DOHH2 (cell line): ENCODE data around the gene AGAP3.

ENCODE experiments used
- H3F3A ChIP-seq: fragments of 200-600 bp; sonication (generic), shearing (Covaris generic); 2 replicates; pipeline ENCODE4 v1.6.0; 2016; ENCODE audit warnings: antibody characterized with exemption, mild to moderate bottlenecking; ENCODE audit not compliant: control insufficient read depth, insufficient read depth
- H3K27ac ChIP-seq: fragments of 200-600 bp; sonication (generic); 2 replicates; pipeline ENCODE4 v1.5.1; 2014; ENCODE audit warnings: low read depth, mild to moderate bottlenecking, low read length, moderate library complexity
- H3K27me3 ChIP-seq: fragments of 200-600 bp; sonication (generic); 2 replicates; pipeline ENCODE4 v1.6.1; 2014; ENCODE audit warnings: mild to moderate bottlenecking, low read length, mixed read lengths; ENCODE audit not compliant: control insufficient read depth
- H3K36me3 ChIP-seq: fragments of 200-600 bp; sonication (generic); 2 replicates; pipeline ENCODE4 v1.6.1; 2014; ENCODE audit warnings: mild to moderate bottlenecking, low read length, moderate library complexity, mixed read lengths; ENCODE audit not compliant: control insufficient read depth
- H3K4me1 ChIP-seq: fragments of 200-600 bp; sonication (generic); 2 replicates; pipeline ENCODE4 v1.6.1; 2014; ENCODE audit warnings: mild to moderate bottlenecking, low read length, mixed read lengths; ENCODE audit not compliant: control insufficient read depth
- H3K4me2 ChIP-seq: fragments of 200-600 bp; sonication (generic); 2 replicates; pipeline ENCODE4 v1.6.0; 2014; ENCODE audit warnings: mild to moderate bottlenecking, low read length, moderate library complexity
- H3K4me3 ChIP-seq: fragments of 200-600 bp; sonication (generic); 2 replicates; pipeline ENCODE4 v1.5.1; 2014; ENCODE audit warnings: mild to moderate bottlenecking, low read length, mixed read lengths
- H3K79me2 ChIP-seq: fragments of 200-600 bp; sonication (generic); 2 replicates; pipeline ENCODE4 v1.6.1; 2014; ENCODE audit warnings: mild to moderate bottlenecking, low read length, mixed read lengths; ENCODE audit not compliant: control insufficient read depth
- H3K9me2 ChIP-seq: fragments of 200-600 bp; sonication (generic); replicated peaks from 2 replicates; pipeline ENCODE4 v1.6.1; 2014; ENCODE audit warnings: mild to moderate bottlenecking, low read length, mixed read lengths; ENCODE audit not compliant: control insufficient read depth
- H3K9me3 ChIP-seq: fragments of 200-600 bp; sonication (generic); 2 replicates; pipeline ENCODE4 v1.6.1; 2014; ENCODE audit warnings: antibody characterized with exemption, low read length, mixed read lengths; ENCODE audit not compliant: control insufficient read depth, insufficient read depth
- H4K20me1 ChIP-seq: fragments of 200-600 bp; sonication (generic); 2 replicates; pipeline ENCODE4 v1.6.0; 2014; ENCODE audit warnings: low read depth, mild to moderate bottlenecking, antibody characterized with exemption, low read length, moderate library complexity; ENCODE audit not compliant: control insufficient read depth, insufficient read depth
- EZH2phosphoT487 ChIP-seq: fragments of 200-600 bp; sonication (generic); IDR thresholded peaks from 2 replicates; pipeline ENCODE4 v1.6.1; 2017; ENCODE audit warnings: borderline replicate concordance, mild to moderate bottlenecking, antibody characterized with exemption, low read length, moderate library complexity, mixed read lengths
- TF ChIP-seq, protein P1 (sequence below): fragments of 200-600 bp; sonication (generic); IDR thresholded peaks from one replicate; pipeline ENCODE4 v1.5.1; 2014; ENCODE audit warnings: antibody characterized with exemption, mild to moderate bottlenecking, low read depth, low read length; ENCODE audit not compliant: poor library complexity, severe bottlenecking

AGAP3 gene

GRCh38 chr7:151103973-151104372 is 17.7 kb downstream of the AGAP3 start:
- Histone ChIP-seq H3K4me2 (no peak overlapping the region), H3K79me2 (no peaks in the 10 kb centered on the region), H3K4me1 (no peaks in the 10 kb centered on the region), H3K27ac (no peak overlapping the region), H3K9me3 (no peaks in the 10 kb centered on the region), H3K9me2 (no peaks in the 10 kb centered on the region), H3K27me3 (peaks cover 22% of the 10 kb centered on the region), H3K36me3 (no peaks in the 10 kb centered on the region), H4K20me1 (0 out of 2 replicates have a peak, but pooled peaks cover 6% of the 10 kb centered on the region), H3F3A (no peaks in the 10 kb centered on the region), H3K4me3 (no peak overlapping the region)
- TF ChIP-seq EZH2phosphoT487, result no peak
- TF ChIP-seq, protein P1, sequence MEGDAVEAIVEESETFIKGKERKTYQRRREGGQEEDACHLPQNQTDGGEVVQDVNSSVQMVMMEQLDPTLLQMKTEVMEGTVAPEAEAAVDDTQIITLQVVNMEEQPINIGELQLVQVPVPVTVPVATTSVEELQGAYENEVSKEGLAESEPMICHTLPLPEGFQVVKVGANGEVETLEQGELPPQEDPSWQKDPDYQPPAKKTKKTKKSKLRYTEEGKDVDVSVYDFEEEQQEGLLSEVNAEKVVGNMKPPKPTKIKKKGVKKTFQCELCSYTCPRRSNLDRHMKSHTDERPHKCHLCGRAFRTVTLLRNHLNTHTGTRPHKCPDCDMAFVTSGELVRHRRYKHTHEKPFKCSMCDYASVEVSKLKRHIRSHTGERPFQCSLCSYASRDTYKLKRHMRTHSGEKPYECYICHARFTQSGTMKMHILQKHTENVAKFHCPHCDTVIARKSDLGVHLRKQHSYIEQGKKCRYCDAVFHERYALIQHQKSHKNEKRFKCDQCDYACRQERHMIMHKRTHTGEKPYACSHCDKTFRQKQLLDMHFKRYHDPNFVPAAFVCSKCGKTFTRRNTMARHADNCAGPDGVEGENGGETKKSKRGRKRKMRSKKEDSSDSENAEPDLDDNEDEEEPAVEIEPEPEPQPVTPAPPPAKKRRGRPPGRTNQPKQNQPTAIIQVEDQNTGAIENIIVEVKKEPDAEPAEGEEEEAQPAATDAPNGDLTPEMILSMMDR, result no peak

- Histone ChIP-seq H3K27me3 (peaks cover 22% of the 10 kb centered on the region), H3K9me3 (no peaks in the 10 kb centered on the region), H3K36me3 (no peaks in the 10 kb centered on the region), H3K4me3 (no peak overlapping the region), H3K4me1 (no peaks in the 10 kb centered on the region), H3K9me2 (no peaks in the 10 kb centered on the region), H4K20me1 (0 out of 2 replicates have a peak, but pooled peaks cover 6% of the 10 kb centered on the region), H3K4me2 (no peak overlapping the region), H3K27ac (no peak overlapping the region), H3K79me2 (no peaks in the 10 kb centered on the region), H3F3A (no peaks in the 10 kb centered on the region)
- TF ChIP-seq EZH2phosphoT487, result no peak
- TF ChIP-seq, protein P1, result no peak
These were observed 18.3 kb downstream of the AGAP3 start for GRCh38 chr7:151104411-151105235.

DNA sequence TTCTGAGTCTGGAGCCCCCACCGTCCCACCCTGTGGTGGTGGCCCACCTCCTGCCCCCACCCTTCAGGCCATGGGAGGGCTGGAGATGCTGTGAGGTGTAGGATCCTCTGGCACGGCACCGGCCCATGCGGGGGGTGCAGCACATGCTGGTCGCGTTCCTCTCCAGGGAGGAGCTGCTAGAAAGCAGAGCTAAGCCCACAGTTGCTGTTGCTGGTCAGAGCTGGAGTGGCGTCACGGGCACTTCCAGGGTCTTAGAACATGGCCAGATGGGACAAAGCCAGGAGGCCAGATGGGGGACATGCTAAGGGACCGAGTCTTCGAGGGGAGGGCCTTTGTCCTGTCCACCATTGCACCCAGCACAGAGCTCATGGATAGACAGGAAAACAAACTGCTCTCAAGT is 21.6 kb downstream of the AGAP3 start:
- TF ChIP-seq, protein P1, result no peak
- no peaks in the 10 kb centered on the region for H4K20me1 ChIP-seq
- H3K27ac ChIP-seq, result no peak overlapping the region

More for the DNA sequence above, 21.6 kb downstream of the AGAP3 start:
- H3K4me3 ChIP-seq, result no peak overlapping the region
- no peaks in the 10 kb centered on the region for H3K79me2 ChIP-seq
- no peaks in the 10 kb centered on the region for H3K9me2 ChIP-seq
- H3K4me1 ChIP-seq, result no peaks in the 10 kb centered on the region
- no peak overlapping the region for H3K4me2 ChIP-seq
- H3F3A ChIP-seq, result no peaks in the 10 kb centered on the region
- H3K9me3 ChIP-seq, result no peaks in the 10 kb centered on the region
- peaks cover 35% of the 10 kb centered on the region for H3K27me3 ChIP-seq
- no peaks in the 10 kb centered on the region for H3K36me3 ChIP-seq
